ENCODE measurements around the gene CDK9. TPM values are rescaled to one million over a fixed set of nuclear protein-coding genes. Genes with fewer than 3 reads are reported as not detected.

CDK9 gene
- total and polyA plus RNA-seq, 10 of the 15 experiments (the other 5 are each of a cell fraction or from before 2014, with no cell fraction given) = 7.3 to 92.6 (median 51.6) TPM

GRCh38 chr9:127796852-127797370, 11.1 kb downstream of the CDK9 start:
- no peaks in the 10 kb centered on the region for H3K9me3 ChIP-seq (replicated peaks; ENCODE audit: control insufficient read depth, insufficient read depth, low read length)
- intact Hi-C loops (cut with micrococcal nuclease; ENCODE audit: unreplicated experiment) = no loop called here
- ChIA-PET CTCF (interaction anchor here (0.6 to 1.8 kb wide), 4 partner anchors 12 to 73 kb away, joined by 4 to 7 read pairs (median 6); partner anchors contain the start of gene TOR2A), POLR2A (interaction anchor here (0.6 to 1.7 kb wide), 5 partner anchors 9 to 121 kb away, joined by 3 to 5 read pairs (median 4); no protein-coding TSS in a partner anchor), SMC1A (ENCODE audit: uncharacterized antibody, unreplicated experiment) (interaction anchor here (1.1 to 1.2 kb wide), 2 partner anchors 35 to 108 kb away, joined by 3 read pairs; no protein-coding TSS in a partner anchor), RAD21 (ENCODE audit: unreplicated experiment) (interaction anchor here (0.6 kb wide), 2 partner anchors 12 to 123 kb away, joined by 3 to 5 read pairs; no protein-coding TSS in a partner anchor)
- peak; percentile 51 for ATAC-seq
- H4K20me1 ChIP-seq (ENCODE audit: control insufficient read depth, insufficient read depth) = no peaks in the 10 kb centered on the region
- 2% methylated on average over 8 of the region's 11 CpGs for WGBS (ENCODE audit: insufficient coverage, insufficient replicate concordance, low lambda C conversion rate, missing lambda C conversion rate)
- FAIRE-seq = no peak
- peaks cover 5% of the 10 kb centered on the region in 2 experiments; a peak in 2 of 4 replicates for H3K36me3 ChIP-seq (ENCODE audit: control insufficient read depth in 2 of 2, insufficient read depth in 2 of 2, low read length in 1 of 2)
- no peak overlapping the region for H3K4me3 ChIP-seq
- peak overlapping the region; percentile 8; the same call in 1 of the 2 replicates for H3K9ac ChIP-seq (ENCODE audit: control insufficient read depth, insufficient read depth, low read length)
- H3K4me2 ChIP-seq (ENCODE audit: control insufficient read depth, insufficient read depth) = peak overlapping the region; percentile 36
- H3K27me3 ChIP-seq (replicated peaks in 1 of 2; ENCODE audit: control insufficient read depth in 2 of 2, insufficient read depth in 2 of 2, low read length in 1 of 2) = no peaks in the 10 kb centered on the region
- no peak overlapping the region; the same call in 1 of the 2 replicates for H2AFZ ChIP-seq (ENCODE audit: control insufficient read depth, low read depth, low read length)
- no peak for DNase-seq (ENCODE audit: low read depth, low spot score)
- no peak overlapping the region; the same call in none of the 2 replicates for H3K27ac ChIP-seq (ENCODE audit: control insufficient read depth, insufficient read depth)
- H3K79me2 ChIP-seq (ENCODE audit: control insufficient read depth, insufficient read depth, low read length) = no peaks in the 10 kb centered on the region
- H3K4me1 ChIP-seq (ENCODE audit: control insufficient read depth, insufficient read depth, low read length) = peaks cover 23% of the 10 kb centered on the region
- in situ Hi-C loops (cut with MboI) = no loop called here
- BruUV-seq (replicated peaks) = no TSS peak
- TF ChIP-seq PAX5 (IDR thresholded peaks at IDR 0.05; ENCODE audit: borderline replicate concordance, low read depth, low read length) (peak; percentile 48; the same call in 1 of the 2 replicates), MEF2A (IDR thresholded peaks at IDR 0.05; ENCODE audit: insufficient read depth, low read depth, low read length) (peak; percentile 58), PRDM15 (CRISPR knock-in tag; IDR thresholded peaks at IDR 0.05) (no peak), NBN (IDR thresholded peaks at IDR 0.05) (0 out of 2 replicates have a peak, but pooled peaks have one; percentile 29), BRCA1 (IDR thresholded peaks at IDR 0.05; ENCODE audit: low read depth, low read length) (no peak), RUNX3 (IDR thresholded peaks at IDR 0.05; ENCODE audit: low read length) (peak; percentile 90), YBX1 (IDR thresholded peaks at IDR 0.05) (no peak), MYB (IDR thresholded peaks at IDR 0.05; ENCODE audit: borderline replicate concordance, low read depth, low read length) (0 out of 2 replicates have a peak, but pooled peaks have one; percentile 33), ZNF384 (IDR thresholded peaks at IDR 0.05; ENCODE audit: borderline replicate concordance, low read depth, low read length) (peak; percentile 67), TCF12 (IDR thresholded peaks at IDR 0.05; ENCODE audit: low read depth, low read length) (peak; percentile 67; the same call in 1 of the 2 replicates), ZZZ3 (IDR thresholded peaks at IDR 0.05; ENCODE audit: control insufficient read depth, insufficient read length, low read depth) (no peak), CREB1 (IDR thresholded peaks at IDR 0.05; ENCODE audit: low read depth) (0 out of 2 replicates have a peak, but pooled peaks have one; percentile 17), GATAD2B (conservative IDR thresholded peaks at IDR 0.05; ENCODE audit: low read depth) (0 out of 2 replicates have a peak, but pooled peaks have one; percentile 22), NFIC (IDR thresholded peaks at IDR 0.05; ENCODE audit: low read depth, low read length) (peak; percentile 65; the same call in 1 of the 2 replicates), NFYB (IDR thresholded peaks at IDR 0.05; ENCODE audit: insufficient read depth, low read depth, low read length) (no peak), SREBF2 (IDR thresholded peaks at IDR 0.05; ENCODE audit: low read length) (no peak)
- TF ChIP-seq, protein P1, sequence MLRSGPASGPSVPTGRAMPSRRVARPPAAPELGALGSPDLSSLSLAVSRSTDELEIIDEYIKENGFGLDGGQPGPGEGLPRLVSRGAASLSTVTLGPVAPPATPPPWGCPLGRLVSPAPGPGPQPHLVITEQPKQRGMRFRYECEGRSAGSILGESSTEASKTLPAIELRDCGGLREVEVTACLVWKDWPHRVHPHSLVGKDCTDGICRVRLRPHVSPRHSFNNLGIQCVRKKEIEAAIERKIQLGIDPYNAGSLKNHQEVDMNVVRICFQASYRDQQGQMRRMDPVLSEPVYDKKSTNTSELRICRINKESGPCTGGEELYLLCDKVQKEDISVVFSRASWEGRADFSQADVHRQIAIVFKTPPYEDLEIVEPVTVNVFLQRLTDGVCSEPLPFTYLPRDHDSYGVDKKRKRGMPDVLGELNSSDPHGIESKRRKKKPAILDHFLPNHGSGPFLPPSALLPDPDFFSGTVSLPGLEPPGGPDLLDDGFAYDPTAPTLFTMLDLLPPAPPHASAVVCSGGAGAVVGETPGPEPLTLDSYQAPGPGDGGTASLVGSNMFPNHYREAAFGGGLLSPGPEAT (IDR thresholded peaks at IDR 0.05; ENCODE audit: low read depth) = peak; percentile 78; the same call in 1 of the 2 replicates
- TF ChIP-seq, protein P2, sequence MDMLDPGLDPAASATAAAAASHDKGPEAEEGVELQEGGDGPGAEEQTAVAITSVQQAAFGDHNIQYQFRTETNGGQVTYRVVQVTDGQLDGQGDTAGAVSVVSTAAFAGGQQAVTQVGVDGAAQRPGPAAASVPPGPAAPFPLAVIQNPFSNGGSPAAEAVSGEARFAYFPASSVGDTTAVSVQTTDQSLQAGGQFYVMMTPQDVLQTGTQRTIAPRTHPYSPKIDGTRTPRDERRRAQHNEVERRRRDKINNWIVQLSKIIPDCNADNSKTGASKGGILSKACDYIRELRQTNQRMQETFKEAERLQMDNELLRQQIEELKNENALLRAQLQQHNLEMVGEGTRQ (IDR thresholded peaks at IDR 0.05; ENCODE audit: borderline replicate concordance, low read depth, low read length) = no peak
